HG03135 (cell line): Measurements from ENCODE around the gene SHC1.

Experiments used
- ATAC-seq: cut with Tn5 transposase; IDR thresholded peaks from one replicate; pipeline ENCODE4 v1.9.1; 2021; ENCODE audit warnings: mild to moderate bottlenecking, moderate library complexity; ENCODE audit not compliant: unreplicated experiment

Gene SHC1

GRCh38 chr1:155009221-155009711 lies 38.7 kb upstream of the SHC1 start:
- ATAC-seq, result no peak

DNA sequence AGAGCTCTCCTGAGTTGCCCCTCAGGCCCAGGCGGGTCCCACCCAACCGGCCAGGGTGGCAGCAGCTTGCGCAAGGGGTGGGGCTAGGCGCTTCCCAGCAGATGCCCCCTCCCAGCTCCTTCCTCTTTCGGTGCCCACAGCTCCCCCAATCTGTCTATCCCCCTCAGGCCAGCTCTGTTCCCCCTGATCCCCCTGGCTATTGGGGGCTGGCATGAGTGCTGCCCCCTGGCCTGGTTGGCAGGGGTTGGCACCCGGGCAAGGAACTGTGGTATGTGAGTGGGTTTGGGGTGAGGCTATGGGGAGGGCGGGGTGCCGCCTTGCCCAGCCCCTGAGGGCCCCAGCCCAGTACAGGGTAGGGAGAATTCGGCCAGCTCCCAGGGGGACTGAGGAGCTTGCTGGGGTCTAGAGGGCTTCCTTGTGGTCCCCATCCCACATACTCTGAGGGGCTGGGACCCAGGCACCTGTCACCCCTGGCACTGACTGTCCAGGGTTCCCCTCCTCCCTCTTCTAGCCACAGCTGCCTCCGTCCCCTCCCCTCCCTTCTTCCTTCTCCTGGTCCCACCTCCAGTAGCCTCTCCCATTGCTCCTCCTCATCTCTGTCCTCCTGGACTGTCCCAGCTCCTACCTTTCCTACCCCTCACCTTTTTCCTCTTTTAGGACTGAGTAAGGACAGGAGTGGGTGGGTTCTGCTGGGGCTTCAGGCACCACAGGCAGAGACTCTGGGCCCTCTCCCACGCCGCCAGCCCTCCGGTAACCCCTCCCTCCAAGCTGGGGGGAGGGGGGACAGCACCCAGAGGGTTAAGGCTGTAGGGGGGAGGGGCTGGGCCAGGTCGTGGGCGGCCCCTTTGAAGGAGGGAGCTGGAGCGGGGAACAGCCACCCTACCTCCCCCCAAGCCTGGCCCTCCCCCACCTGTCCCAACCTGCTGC lies 37.7 kb upstream of the SHC1 start:
- ATAC-seq, result no peak

GRCh38 chr1:155007251-155007828 lies 36.8 kb upstream of the SHC1 start:
- ATAC-seq, result no peak

DNA sequence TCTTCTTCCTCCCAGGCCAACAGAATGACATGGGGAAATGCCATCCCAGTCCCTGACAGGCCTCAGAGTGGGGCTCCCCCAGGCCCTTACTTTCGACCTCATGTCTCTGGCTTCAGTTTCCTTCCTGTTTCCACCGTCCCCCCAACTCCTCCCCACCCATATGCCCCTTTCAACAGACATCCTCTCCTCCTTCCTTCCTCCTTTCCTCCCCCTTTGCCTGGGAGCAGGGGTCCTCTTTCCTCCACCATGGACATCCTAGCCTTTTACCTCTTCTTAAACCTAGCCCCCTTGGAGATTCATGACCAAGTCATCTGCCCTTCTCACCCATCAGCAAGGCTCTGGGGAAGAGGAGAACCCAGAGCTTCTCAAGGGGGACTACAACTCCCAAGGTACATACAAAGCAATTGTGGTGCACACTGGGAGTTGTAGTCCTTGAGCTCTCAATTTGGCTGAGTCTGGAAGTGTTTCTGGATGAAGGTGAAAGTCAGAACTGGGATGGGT lies 36.1 kb upstream of the SHC1 start:
- ATAC-seq, result no peak

- no peak for ATAC-seq
These were observed 34.8 kb upstream of the SHC1 start for GRCh38 chr1:155005076-155006011.

GRCh38 chr1:155004352-155005075 lies 34.0 kb upstream of the SHC1 start:
- ATAC-seq, result no peak

DNA sequence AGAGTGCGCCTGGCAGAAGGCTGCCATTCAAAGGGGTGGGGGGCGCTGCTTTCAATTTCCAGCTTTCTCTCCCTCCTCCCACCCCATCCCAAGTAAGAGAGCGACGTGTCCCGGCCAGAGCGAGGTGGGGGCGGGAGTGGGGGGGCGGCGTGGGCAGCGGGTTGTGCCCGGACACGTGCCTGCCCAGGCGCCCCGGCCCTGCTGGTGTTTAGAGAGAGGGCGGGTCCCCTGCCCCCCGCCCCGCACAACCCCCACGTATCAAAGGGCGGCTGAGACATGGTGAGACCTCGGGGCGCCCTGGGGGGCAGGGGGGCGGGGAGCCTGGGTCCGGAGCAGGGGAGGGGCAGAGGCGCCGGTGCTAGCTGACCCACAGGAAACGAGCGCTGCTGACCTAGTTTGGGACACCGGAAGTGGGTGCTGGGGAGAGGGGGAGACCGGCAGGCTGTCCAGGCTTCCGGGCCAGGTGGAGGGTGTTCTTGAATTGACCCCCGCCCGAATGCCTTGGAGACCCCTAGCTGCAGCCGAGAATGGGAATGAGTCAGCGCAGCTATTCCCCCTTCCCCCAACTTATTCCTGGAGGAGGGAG lies 33.3 kb upstream of the SHC1 start:
- ATAC-seq, result no peak

GRCh38 chr1:155003227-155003765 lies 32.7 kb upstream of the SHC1 start:
- no peak for ATAC-seq

GRCh38 chr1:155002464-155003226 lies 32.1 kb upstream of the SHC1 start, which contains the start of gene ZBTB7B:
ZBTB7B (plus strand) TSS chr1:155002802; CDS start chr1:155014661, 11,859 bp downstream.
- ATAC-seq, result no peak

DNA sequence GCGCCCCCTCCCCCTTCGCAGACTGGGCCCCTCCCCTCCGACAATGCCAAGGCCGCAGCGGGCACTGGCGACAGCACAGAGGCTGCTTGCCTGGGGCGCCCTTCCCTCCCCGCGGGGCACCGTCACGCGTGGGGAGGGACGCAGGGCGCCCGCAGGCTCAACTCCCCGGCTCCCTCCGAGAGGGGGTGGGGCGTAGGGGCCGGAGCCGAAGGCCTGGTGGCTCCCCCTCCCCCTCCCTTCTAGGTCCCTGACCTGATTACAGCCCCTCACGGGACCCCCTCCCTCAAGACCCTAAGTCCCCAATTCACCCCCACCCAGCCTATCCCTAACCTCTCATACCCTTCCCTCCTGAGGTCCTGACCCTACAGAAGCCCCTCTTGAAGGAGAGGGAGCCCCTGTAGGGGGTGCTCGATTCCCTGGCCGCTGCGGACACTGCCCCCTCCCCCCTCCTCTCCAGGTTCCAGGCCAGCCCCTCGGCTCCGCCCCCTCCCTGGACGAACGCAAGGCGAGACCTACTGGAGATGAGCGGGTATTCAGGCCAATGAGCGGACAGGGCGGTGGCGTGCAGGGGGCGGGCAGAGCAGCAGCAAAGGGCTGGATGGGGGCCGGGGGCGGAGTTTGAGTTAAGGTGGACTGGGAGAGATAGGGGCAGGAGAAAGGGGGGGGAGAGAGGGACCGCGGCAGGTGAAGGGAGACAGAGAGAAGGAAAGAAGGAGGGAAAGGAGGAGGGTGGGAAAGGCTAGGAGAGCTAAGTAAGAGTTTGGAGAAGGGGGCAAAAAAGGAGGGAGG lies 31.3 kb upstream of the SHC1 start:
- peak; percentile 57 for ATAC-seq

DNA sequence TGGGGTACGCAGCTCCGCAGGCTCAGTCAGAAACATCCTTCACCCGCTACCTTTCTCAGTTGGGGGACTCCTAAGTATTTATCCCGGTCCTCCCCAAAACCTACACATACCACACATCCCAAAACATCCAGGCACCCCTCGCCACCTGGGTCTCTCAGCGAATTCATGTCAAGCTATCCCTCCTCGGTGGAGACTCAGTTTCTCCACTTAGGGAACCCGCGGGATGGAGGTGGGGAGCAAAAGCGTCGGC lies 30.8 kb upstream of the SHC1 start:
- ATAC-seq, result no peak

- peak; percentile 42 for ATAC-seq
These were observed 30.3 kb upstream of the SHC1 start for GRCh38 chr1:155000726-155001424.

GRCh38 chr1:155000411-155000725 lies 29.8 kb upstream of the SHC1 start:
- no peak for ATAC-seq

GRCh38 chr1:154999571-155000410 lies 29.2 kb upstream of the SHC1 start:
- ATAC-seq, result no peak

GRCh38 chr1:154998818-154999570 lies 28.4 kb upstream of the SHC1 start:
- no peak for ATAC-seq

DNA sequence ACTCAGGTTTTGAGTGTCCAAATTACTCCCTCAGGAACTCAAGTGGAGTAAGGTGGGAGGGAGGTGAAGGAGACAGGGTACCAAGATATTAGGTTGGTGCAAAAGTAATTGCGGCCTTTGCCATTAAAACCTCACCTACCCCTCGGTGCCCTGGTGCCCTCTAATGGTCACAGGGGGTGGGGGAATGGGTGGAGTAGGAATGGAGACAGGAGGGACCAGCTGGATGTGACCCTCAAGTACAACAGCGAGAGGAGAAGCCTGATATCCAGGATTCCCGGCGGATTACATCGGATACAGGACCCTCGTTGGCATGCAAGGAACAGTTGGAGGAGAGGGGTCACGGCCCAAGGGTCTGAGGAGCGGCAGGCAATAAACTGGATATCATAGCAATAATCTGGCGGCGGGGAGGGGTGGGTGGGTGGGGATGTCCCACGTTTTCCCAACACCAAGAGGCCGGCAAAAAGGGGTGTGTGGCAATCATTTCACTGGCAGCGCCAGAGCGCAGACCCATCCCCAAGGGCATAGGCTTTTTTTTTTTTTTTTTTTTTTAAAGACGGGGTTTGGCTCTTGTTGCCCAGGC lies 27.7 kb upstream of the SHC1 start:
- ATAC-seq, result no peak
